HepG2 (cell line): ENCODE results near the gene EGLN2. TPM values are rescaled to one million over a fixed set of nuclear protein-coding genes. Genes with fewer than 3 reads are reported as not detected.

Experiments
- ATAC-seq: fragments of 200-7000 bp; cut with Tn5 transposase; 3 replicates; pipeline ENCODE4 v1.9.1; 2020; ENCODE audit warnings: mild to moderate bottlenecking, moderate library complexity
- BruUV-seq: library from RNA; stranded (reverse); fragments of 400-500 nt; replicated peaks from 2 replicates; lab custom pipeline; 2021; lab: Mats Ljungman, UMichigan
- CTCF ChIA-PET: fragments of 300-600 bp; formaldehyde crosslinking; extraction: SDS; loops from one replicate; lab custom pipeline; 2021; ENCODE audit warnings: low total read pairs, inconsistent platforms, low intra/inter-chr PET ratio; lab: Yijun Ruan, JAX
- POLR2A ChIA-PET: fragments of 350-600 bp; sonication (Branson Sonifier 250); formaldehyde crosslinking; loops from one replicate; lab custom pipeline; 2020; ENCODE audit warnings: antibody characterized with exemption, inconsistent platforms; lab: Yijun Ruan, JAX
- DNase-seq: peaks from one replicate; pipeline ENCODE4 v3.0.0-alpha.2; 2015; ENCODE audit warnings: low spot score
- FAIRE-seq: peaks from 3 replicates; lab custom pipeline; 2011; peaks lifted over from hg19 to GRCh38; lab: Jason Lieb, UNC
- H2AFZ ChIP-seq: one replicate; pipeline ENCODE4 v1.6.1; 2011; ENCODE audit warnings: low read length, inconsistent platforms
- H3K27ac ChIP-seq: fragments of 300-600 bp; 3 replicates; pipeline ENCODE4 v1.8.0; 2011; ENCODE audit warnings: mixed run types, mild to moderate bottlenecking, mixed read lengths, low read length, inconsistent platforms; ENCODE audit not compliant: insufficient read depth; ENCODE audit errors: extremely low read length
- H3K27me3 ChIP-seq, 2 experiments: fragments of 200-600 bp in 1 of 2; 2 replicates in 1 of 2; 3 replicates in 1 of 2; pipeline versions ENCODE4 v1.6.0 to v1.8.0; 2011; ENCODE audit warnings: low read length in 2 of 2, mild to moderate bottlenecking in 2 of 2, moderate library complexity in 2 of 2, inconsistent platforms in 1 of 2; ENCODE audit not compliant: insufficient read depth in 2 of 2, control insufficient read depth in 1 of 2
- H3K36me3 ChIP-seq, 2 experiments: fragments of 200-600 bp in 1 of 2; replicated peaks in 1 of 2; 2 replicates in 1 of 2; 3 replicates in 1 of 2; pipeline versions ENCODE4 v1.5.1 to v1.8.0; 2011; ENCODE audit warnings: low read length in 2 of 2, inconsistent platforms in 1 of 2; ENCODE audit not compliant: insufficient read depth in 2 of 2, control insufficient read depth in 1 of 2
- H3K4me1 ChIP-seq: 2 replicates; pipeline ENCODE4 v1.5.1; 2012; ENCODE audit warnings: low read length, inconsistent platforms; ENCODE audit not compliant: insufficient read depth
- H3K4me2 ChIP-seq: 2 replicates; pipeline ENCODE4 v1.6.0; 2011; ENCODE audit warnings: low read depth, low read length, inconsistent platforms
- H3K4me3 ChIP-seq, 3 experiments: fragments of 200-600 bp in 1 of 3; sonication (generic), shearing (Covaris generic) in 1 of 3; replicated peaks in 1 of 3; 2 replicates each; pipeline ENCODE4 v1.5.1; 2011 to 2016; ENCODE audit warnings: low read length in 3 of 3, inconsistent platforms in 2 of 3, low read depth in 2 of 3, mild to moderate bottlenecking in 2 of 3, control low read depth in 1 of 3, mixed read lengths in 1 of 3; ENCODE audit not compliant: insufficient read depth in 1 of 3
- H3K79me2 ChIP-seq: one replicate; pipeline ENCODE4 v1.6.1; 2011; ENCODE audit warnings: low read length, inconsistent platforms; ENCODE audit not compliant: insufficient read depth
- H3K9ac ChIP-seq: 2 replicates; pipeline ENCODE4 v1.6.0; 2011; ENCODE audit warnings: mild to moderate bottlenecking, low read depth, low read length, inconsistent platforms; ENCODE audit not compliant: insufficient read depth
- H3K9me3 ChIP-seq: 2 replicates; pipeline ENCODE4 v1.5.1; 2012; ENCODE audit warnings: mild to moderate bottlenecking, low read length
- H4K20me1 ChIP-seq: 2 replicates; pipeline ENCODE4 v1.6.0; 2011; ENCODE audit warnings: inconsistent platforms, mild to moderate bottlenecking, low read length, moderate library complexity; ENCODE audit not compliant: insufficient read depth
- JUNB ChIP-seq: sonication (generic); formaldehyde crosslinking; IDR thresholded peaks from 2 replicates; pipeline ENCODE4 v1.8.0; 2022; ENCODE audit warnings: missing genetic modification reagents, mild to moderate bottlenecking, borderline replicate concordance
- MTF2 ChIP-seq: sonication (generic); formaldehyde crosslinking; IDR thresholded peaks from 2 replicates; pipeline ENCODE4 v1.5.0; 2020; ENCODE audit warnings: missing genetic modification reagents, borderline replicate concordance
- MXI1 ChIP-seq: IDR thresholded peaks from 3 replicates; pipeline ENCODE4 v1.6.1; 2012; ENCODE audit warnings: low read depth, low read length, inconsistent platforms, borderline replicate concordance
- SETDB1 ChIP-seq: sonication (generic); formaldehyde crosslinking; IDR thresholded peaks from 2 replicates; pipeline ENCODE4 v1.5.1; 2020; ENCODE audit warnings: missing genetic modification reagents, mild to moderate bottlenecking, borderline replicate concordance
- U2AF2 ChIP-seq: fragments of 200-400 bp; formaldehyde crosslinking; IDR thresholded peaks from 2 replicates; pipeline ENCODE4 v1.6.1; 2017; ENCODE audit warnings: low read depth, mild to moderate bottlenecking, low read length
- ZNF224 ChIP-seq: sonication (generic); formaldehyde crosslinking; IDR thresholded peaks from 2 replicates; pipeline ENCODE4 v1.5.0; 2020; ENCODE audit warnings: mild to moderate bottlenecking, missing genetic modification reagents
- ZNF432 ChIP-seq: sonication (generic); formaldehyde crosslinking; IDR thresholded peaks from 2 replicates; pipeline ENCODE4 v1.5.0; 2020; ENCODE audit warnings: missing genetic modification reagents, mild to moderate bottlenecking, borderline replicate concordance
- ZNF446 ChIP-seq: sonication (generic); formaldehyde crosslinking; IDR thresholded peaks from 2 replicates; pipeline ENCODE4 v1.5.0; 2020; ENCODE audit warnings: mild to moderate bottlenecking, missing genetic modification reagents
- ZNF550 ChIP-seq: sonication (generic); formaldehyde crosslinking; IDR thresholded peaks from 2 replicates; pipeline ENCODE4 v1.4.0; 2020; ENCODE audit warnings: mild to moderate bottlenecking, missing genetic modification reagents, borderline replicate concordance
- ZNF749 ChIP-seq: sonication (generic); formaldehyde crosslinking; IDR thresholded peaks from 2 replicates; pipeline ENCODE4 v1.8.0; 2022; ENCODE audit warnings: mild to moderate bottlenecking, missing genetic modification reagents, moderate library complexity, borderline replicate concordance
- ZSCAN31 ChIP-seq: sonication (generic); formaldehyde crosslinking; IDR thresholded peaks from 2 replicates; pipeline ENCODE4 v1.5.0; 2020; ENCODE audit warnings: low read depth, mild to moderate bottlenecking, missing genetic modification reagents
- WGBS: methylation state at CpG from one replicate; pipeline ENCODE4 v1.1.6; 2017; ENCODE audit warnings: low lambda C conversion rate; 5-methylcytosine and 5-hydroxymethylcytosine counted together
- in situ Hi-C: cut with HindIII; loops from 2 replicates; pipeline ENCODE4 v1.10.0; 2017; ENCODE audit warnings: low pct_unique_long_range_greater_than_20kb; ENCODE audit not compliant: extremely low pct_ligation_motif_present
- intact Hi-C: fragments of 100-400 bp; cut with micrococcal nuclease; formaldehyde crosslinking; loops from one replicate; pipeline ENCODE4 v1.10.0; 2022; ENCODE audit not compliant: unreplicated experiment
- polyA plus RNA-seq, 8 experiments: library from polyadenylated mRNA; depleted of rRNA in 3 of 8; stranded (reverse) in 7 of 8; unstranded in 1 of 8; fragments of >200 nt; fragmentation: Illumina TruSeq in 4 of 8; extraction: Trizol in 4 of 8; gene quantifications; 2 replicates each; pipeline versions ENCODE4 v1.2.1 to v1.2.3, GENCODE V29; 2011 to 2016; ENCODE audit warnings: low read depth in 4 of 8, missing spikeins in 1 of 8, mixed read lengths in 1 of 8; ENCODE audit not compliant: insufficient read depth in 1 of 8
- total RNA-seq, 5 experiments: library from RNA; depleted of rRNA; stranded (reverse); fragments of >200 nt; fragmentation: Illumina TruSeq; extraction: Trizol; gene quantifications; 2 replicates each; pipeline ENCODE4 v1.2.3, GENCODE V29; 2016; ENCODE audit warnings: low read depth in 1 of 5
- TF ChIP-seq, protein P1 (sequence below): sonication (generic); formaldehyde crosslinking; IDR thresholded peaks from 2 replicates; pipeline ENCODE4 v1.5.0; 2020; ENCODE audit warnings: missing genetic modification reagents
- TF ChIP-seq, protein P2 (sequence below): sonication (generic); formaldehyde crosslinking; IDR thresholded peaks from 2 replicates; pipeline ENCODE4 v1.5.1; 2020; ENCODE audit warnings: mild to moderate bottlenecking, missing genetic modification reagents, borderline replicate concordance
- TF ChIP-seq, protein P3 (sequence below): sonication (generic); formaldehyde crosslinking; IDR thresholded peaks from 2 replicates; pipeline ENCODE4 v1.4.0; 2020; ENCODE audit warnings: missing genetic modification reagents, borderline replicate concordance
- TF ChIP-seq, protein P4 (sequence below): sonication (generic); IDR thresholded peaks from 2 replicates; pipeline ENCODE4 v1.6.1; 2016; ENCODE audit warnings: low read depth, borderline replicate concordance
- TF ChIP-seq, protein P5 (sequence below): IDR thresholded peaks from 2 replicates; pipeline ENCODE4 v1.6.1; 2016; ENCODE audit warnings: mild to moderate bottlenecking, missing biosample characterization, missing genetic modification reagents

Gene EGLN2
- total and polyA plus RNA-seq, 2 of the 13 experiments (the other 11 are each of a cell fraction or from before 2014, with no cell fraction given) = 16.5 to 40.8 TPM

DNA sequence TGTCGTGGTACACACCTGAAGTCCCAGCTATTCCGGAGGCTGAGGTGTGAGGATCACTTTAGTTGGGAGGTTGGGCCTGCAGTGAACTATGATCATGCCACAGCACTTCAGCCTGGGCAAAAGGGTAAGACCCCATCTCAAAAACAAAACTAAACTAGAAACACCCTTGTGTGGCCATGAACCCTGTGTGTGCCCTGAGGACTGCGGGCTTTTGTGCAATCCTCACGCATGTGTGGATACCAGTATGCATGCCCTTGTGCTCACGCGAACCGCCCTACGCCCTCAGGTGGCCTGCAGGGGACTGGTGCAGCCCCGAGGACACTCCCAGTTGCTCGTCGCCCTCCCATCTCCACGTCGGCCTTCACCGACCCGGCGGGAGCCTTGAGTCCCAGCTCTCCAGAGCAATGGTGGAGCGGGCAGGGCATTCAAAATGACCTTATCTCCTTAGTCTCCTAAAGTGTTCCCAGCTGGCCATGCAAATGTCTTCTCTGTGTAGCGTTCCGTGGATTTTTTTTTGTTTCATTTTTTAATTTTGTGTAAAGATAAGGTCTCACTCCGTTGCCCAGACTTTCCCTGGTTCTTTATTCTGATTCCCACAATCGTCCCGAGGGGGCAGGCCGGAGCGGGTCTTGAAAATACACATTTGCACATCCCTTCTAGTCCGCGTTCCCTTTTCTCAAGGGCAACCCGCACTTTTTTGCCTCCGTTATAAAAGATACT, 868 bp upstream of the EGLN2 start:
- in situ Hi-C loops = no loop called here
- ChIA-PET CTCF (interaction anchor here (1.1 to 1.6 kb wide), 2 partner anchors 8 to 135 kb away, joined by 3 to 4 read pairs; no protein-coding TSS in a partner anchor), POLR2A (interaction anchor here (0.6 to 3.5 kb wide), 15 partner anchors 9 to 372 kb away, joined by 3 to 67 read pairs (median 4); partner anchors contain the start of genes ACTMAP, COQ8B, ITPKC and RAB4B)
- intact Hi-C loops = loop anchor here (1.0 kb wide), 2 partner anchors 20 to 47 kb away; partner anchors contain the start of genes RAB4B and SNRPA
- TSS peak; percentile 97 for BruUV-seq
- Histone ChIP-seq H3K4me1 (peaks cover 48% of the 10 kb centered on the region), H3K36me3 (peaks cover 3 to 4% of the 10 kb centered on the region in 2 experiments; a peak in 2 of 5 replicates), H3K27me3 (no peaks in the 10 kb centered on the region; a peak in 1 of 5 replicates), H3K27ac (peak overlapping the region; percentile 98), H4K20me1 (no peaks in the 10 kb centered on the region), H3K4me2 (peak overlapping the region; percentile 85), H3K9me3 (no peaks in the 10 kb centered on the region), H2AFZ (peak overlapping the region; percentile 60), H3K9ac (peak overlapping the region; percentile 84), H3K4me3 (peak overlapping the region; percentile 59 to 93 (median 65)), H3K79me2 (peaks cover 25% of the 10 kb centered on the region)
- peak; percentile 92 for ATAC-seq
- WGBS = 4% methylated on average over 22 of the region's 28 CpGs
- FAIRE-seq = no peak
- DNase-seq = peak; percentile 92
- TF ChIP-seq JUNB (no peak), ZNF224 (CRISPR knock-in tag) (no peak), ZNF749 (no peak), ZNF432 (CRISPR knock-in tag) (no peak), ZNF446 (CRISPR knock-in tag) (0 out of 2 replicates have a peak, but pooled peaks have one; percentile 73), ZNF550 (CRISPR knock-in tag) (0 out of 2 replicates have a peak, but pooled peaks have one; percentile 40), ZSCAN31 (peak; percentile 19; the same call in 1 of the 2 replicates), U2AF2 (no peak), SETDB1 (no peak), MTF2 (CRISPR knock-in tag) (no peak), MXI1 (peak; percentile 70; the same call in 1 of the 3 replicates)
- TF ChIP-seq, protein P1, sequence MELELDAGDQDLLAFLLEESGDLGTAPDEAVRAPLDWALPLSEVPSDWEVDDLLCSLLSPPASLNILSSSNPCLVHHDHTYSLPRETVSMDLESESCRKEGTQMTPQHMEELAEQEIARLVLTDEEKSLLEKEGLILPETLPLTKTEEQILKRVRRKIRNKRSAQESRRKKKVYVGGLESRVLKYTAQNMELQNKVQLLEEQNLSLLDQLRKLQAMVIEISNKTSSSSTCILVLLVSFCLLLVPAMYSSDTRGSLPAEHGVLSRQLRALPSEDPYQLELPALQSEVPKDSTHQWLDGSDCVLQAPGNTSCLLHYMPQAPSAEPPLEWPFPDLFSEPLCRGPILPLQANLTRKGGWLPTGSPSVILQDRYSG (CRISPR knock-in tag) = 0 out of 2 replicates have a peak, but pooled peaks have one; percentile 68
- TF ChIP-seq, protein P2, sequence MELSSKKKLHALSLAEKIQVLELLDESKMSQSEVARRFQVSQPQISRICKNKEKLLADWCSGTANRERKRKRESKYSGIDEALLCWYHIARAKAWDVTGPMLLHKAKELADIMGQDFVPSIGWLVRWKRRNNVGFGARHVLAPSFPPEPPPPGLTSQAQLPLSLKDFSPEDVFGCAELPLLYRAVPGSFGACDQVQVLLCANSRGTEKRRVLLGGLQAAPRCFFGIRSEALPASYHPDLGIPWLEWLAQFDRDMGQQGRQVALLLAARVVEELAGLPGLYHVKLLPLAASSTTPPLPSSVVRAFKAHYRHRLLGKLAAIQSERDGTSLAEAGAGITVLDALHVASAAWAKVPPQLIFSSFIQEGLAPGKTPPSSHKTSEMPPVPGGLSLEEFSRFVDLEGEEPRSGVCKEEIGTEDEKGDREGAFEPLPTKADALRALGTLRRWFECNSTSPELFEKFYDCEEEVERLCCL (CRISPR knock-in tag) = 0 out of 2 replicates have a peak, but pooled peaks have one; percentile 65
- TF ChIP-seq, protein P3, sequence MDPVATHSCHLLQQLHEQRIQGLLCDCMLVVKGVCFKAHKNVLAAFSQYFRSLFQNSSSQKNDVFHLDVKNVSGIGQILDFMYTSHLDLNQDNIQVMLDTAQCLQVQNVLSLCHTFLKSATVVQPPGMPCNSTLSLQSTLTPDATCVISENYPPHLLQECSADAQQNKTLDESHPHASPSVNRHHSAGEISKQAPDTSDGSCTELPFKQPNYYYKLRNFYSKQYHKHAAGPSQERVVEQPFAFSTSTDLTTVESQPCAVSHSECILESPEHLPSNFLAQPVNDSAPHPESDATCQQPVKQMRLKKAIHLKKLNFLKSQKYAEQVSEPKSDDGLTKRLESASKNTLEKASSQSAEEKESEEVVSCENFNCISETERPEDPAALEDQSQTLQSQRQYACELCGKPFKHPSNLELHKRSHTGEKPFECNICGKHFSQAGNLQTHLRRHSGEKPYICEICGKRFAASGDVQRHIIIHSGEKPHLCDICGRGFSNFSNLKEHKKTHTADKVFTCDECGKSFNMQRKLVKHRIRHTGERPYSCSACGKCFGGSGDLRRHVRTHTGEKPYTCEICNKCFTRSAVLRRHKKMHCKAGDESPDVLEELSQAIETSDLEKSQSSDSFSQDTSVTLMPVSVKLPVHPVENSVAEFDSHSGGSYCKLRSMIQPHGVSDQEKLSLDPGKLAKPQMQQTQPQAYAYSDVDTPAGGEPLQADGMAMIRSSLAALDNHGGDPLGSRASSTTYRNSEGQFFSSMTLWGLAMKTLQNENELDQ (CRISPR knock-in tag) = no peak
- TF ChIP-seq, protein P4, sequence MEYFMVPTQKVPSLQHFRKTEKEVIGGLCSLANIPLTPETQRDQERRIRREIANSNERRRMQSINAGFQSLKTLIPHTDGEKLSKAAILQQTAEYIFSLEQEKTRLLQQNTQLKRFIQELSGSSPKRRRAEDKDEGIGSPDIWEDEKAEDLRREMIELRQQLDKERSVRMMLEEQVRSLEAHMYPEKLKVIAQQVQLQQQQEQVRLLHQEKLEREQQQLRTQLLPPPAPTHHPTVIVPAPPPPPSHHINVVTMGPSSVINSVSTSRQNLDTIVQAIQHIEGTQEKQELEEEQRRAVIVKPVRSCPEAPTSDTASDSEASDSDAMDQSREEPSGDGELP = no peak; the same call in 1 of the 2 replicates
- TF ChIP-seq, protein P5, sequence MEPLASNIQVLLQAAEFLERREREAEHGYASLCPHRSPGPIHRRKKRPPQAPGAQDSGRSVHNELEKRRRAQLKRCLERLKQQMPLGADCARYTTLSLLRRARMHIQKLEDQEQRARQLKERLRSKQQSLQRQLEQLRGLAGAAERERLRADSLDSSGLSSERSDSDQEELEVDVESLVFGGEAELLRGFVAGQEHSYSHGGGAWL = peak; percentile 60; the same call in 1 of the 2 replicates
